WTC11 (cell line): ENCODE measurements around the gene ROCK1. TPM values are rescaled to one million over a fixed set of nuclear protein-coding genes. Genes with fewer than 3 reads are reported as not detected.

Experiments
- ATAC-seq: fragments of 200-7000 bp; cut with Tn5 transposase; 2 replicates; pipeline ENCODE4 v1.10.0; 2021; ENCODE audit warnings: mild to moderate bottlenecking, moderate library complexity
- CTCF ChIA-PET: fragments of 300-600 bp; sonication (Branson Sonifier 250); formaldehyde crosslinking; loops from one replicate; lab custom pipeline; 2021; ENCODE audit warnings: antibody characterized with exemption; lab: Charles Lee
- POLR2A ChIA-PET: fragments of 350-600 bp; sonication (Branson Sonifier 250); formaldehyde crosslinking; loops from one replicate; lab custom pipeline; 2021; ENCODE audit warnings: antibody characterized with exemption; lab: Charles Lee
- DNase-seq: peaks from one replicate; pipeline ENCODE4 v3.0.0; 2021; ENCODE audit warnings: low spot score
- H3K27ac Mint-ChIP-seq: 2 replicates; pipeline ENCODE4 v1.8.0; 2021; ENCODE audit warnings: mixed read lengths
- H3K27me3 Mint-ChIP-seq: 2 replicates; pipeline ENCODE4 v1.8.0; 2021; ENCODE audit warnings: low read depth, mild to moderate bottlenecking, moderate library complexity, mixed read lengths
- H3K36me3 Mint-ChIP-seq: 2 replicates; pipeline ENCODE4 v1.8.0; 2021; ENCODE audit warnings: mixed read lengths
- H3K4me1 Mint-ChIP-seq: 2 replicates; pipeline ENCODE4 v1.8.0; 2022; ENCODE audit warnings: mixed read lengths
- H3K4me3 Mint-ChIP-seq: 2 replicates; pipeline ENCODE4 v1.8.0; 2021; ENCODE audit warnings: mild to moderate bottlenecking, moderate library complexity, mixed read lengths
- H3K9me3 Mint-ChIP-seq: 2 replicates; pipeline ENCODE4 v1.8.0; 2021; ENCODE audit warnings: mixed read lengths
- ATF2 ChIP-seq: sonication (generic); formaldehyde crosslinking; IDR thresholded peaks from 2 replicates; pipeline ENCODE4 v1.8.1; 2022; ENCODE audit warnings: low read depth, missing genetic modification reagents, borderline replicate concordance
- CBFB ChIP-seq: sonication (generic); formaldehyde crosslinking; IDR thresholded peaks from 2 replicates; pipeline ENCODE4 v1.8.1; 2022; ENCODE audit warnings: mild to moderate bottlenecking, low read depth, missing genetic modification reagents
- ERG ChIP-seq: fragments of 250-450 bp; sonication (Bioruptor Pico); IDR thresholded peaks from 2 replicates; pipeline ENCODE4 v1.8.0; 2021; ENCODE audit warnings: mild to moderate bottlenecking
- ETV6 ChIP-seq: sonication (generic); formaldehyde crosslinking; IDR thresholded peaks from 2 replicates; pipeline ENCODE4 v1.8.1; 2022; ENCODE audit warnings: mild to moderate bottlenecking, missing genetic modification reagents
- FOXJ3 ChIP-seq: sonication (generic); formaldehyde crosslinking; IDR thresholded peaks from 2 replicates; pipeline ENCODE4 v1.9.0; 2021; ENCODE audit warnings: missing genetic modification reagents, mild to moderate bottlenecking, borderline replicate concordance
- GTF2I ChIP-seq: fragments of 250-450 bp; sonication (Bioruptor Pico); conservative IDR thresholded peaks from 2 replicates; pipeline ENCODE4 v1.4.0; 2021; ENCODE audit warnings: mild to moderate bottlenecking
- HMGA2 ChIP-seq: fragments of 250-450 bp; sonication (Bioruptor Pico); IDR thresholded peaks from 2 replicates; pipeline ENCODE4 v1.4.0; 2021; ENCODE audit warnings: mild to moderate bottlenecking, moderate library complexity
- JUN ChIP-seq: sonication (generic); formaldehyde crosslinking; IDR thresholded peaks from 2 replicates; pipeline ENCODE4 v1.8.0; 2023; ENCODE audit warnings: mild to moderate bottlenecking, missing genetic modification reagents
- MAX ChIP-seq: sonication (generic); formaldehyde crosslinking; IDR thresholded peaks from 2 replicates; pipeline ENCODE4 v1.8.0; 2022; ENCODE audit warnings: mild to moderate bottlenecking, missing genetic modification reagents
- MXD4 ChIP-seq: fragments of 250-450 bp; sonication (Bioruptor Pico); IDR thresholded peaks from 2 replicates; pipeline ENCODE4 v1.8.0; 2021; ENCODE audit warnings: mild to moderate bottlenecking, moderate library complexity, borderline replicate concordance
- NFYB ChIP-seq: sonication (generic); formaldehyde crosslinking; conservative IDR thresholded peaks from 2 replicates; pipeline ENCODE4 v1.8.0; 2022; ENCODE audit warnings: low read depth, missing genetic modification reagents
- NR1H2 ChIP-seq: sonication (generic); formaldehyde crosslinking; IDR thresholded peaks from 2 replicates; pipeline ENCODE4 v1.9.0; 2021; ENCODE audit warnings: mild to moderate bottlenecking, moderate library complexity, missing genetic modification reagents
- NR3C1 ChIP-seq: sonication (generic); formaldehyde crosslinking; conservative IDR thresholded peaks from 2 replicates; pipeline ENCODE4 v1.8.1; 2023; ENCODE audit warnings: low read depth, mild to moderate bottlenecking, missing genetic modification reagents
- SMAD3 ChIP-seq: sonication (generic); formaldehyde crosslinking; IDR thresholded peaks from 2 replicates; pipeline ENCODE4 v1.8.0; 2022; ENCODE audit warnings: missing genetic modification reagents, mild to moderate bottlenecking, borderline replicate concordance
- TEAD1 ChIP-seq: sonication (generic); formaldehyde crosslinking; IDR thresholded peaks from 2 replicates; pipeline ENCODE4 v1.8.0; 2022; ENCODE audit warnings: mild to moderate bottlenecking, missing genetic modification reagents
- TP53 ChIP-seq: sonication (generic); formaldehyde crosslinking; IDR thresholded peaks from 2 replicates; pipeline ENCODE4 v1.8.1; 2023; ENCODE audit warnings: mild to moderate bottlenecking, missing genetic modification reagents
- ZBTB21 ChIP-seq: sonication (generic); formaldehyde crosslinking; IDR thresholded peaks from 2 replicates; pipeline ENCODE4 v1.8.1; 2023; ENCODE audit warnings: mild to moderate bottlenecking, missing genetic modification reagents, borderline replicate concordance
- ZBTB43 ChIP-seq: sonication (generic); formaldehyde crosslinking; IDR thresholded peaks from 2 replicates; pipeline ENCODE4 v1.8.1; 2023; ENCODE audit warnings: mild to moderate bottlenecking, missing genetic modification reagents
- ZNF219 ChIP-seq: sonication (generic); formaldehyde crosslinking; IDR thresholded peaks from 2 replicates; pipeline ENCODE4 v1.8.0; 2023; ENCODE audit warnings: missing genetic modification reagents, mild to moderate bottlenecking, borderline replicate concordance
- ZNF317 ChIP-seq: sonication (generic); formaldehyde crosslinking; IDR thresholded peaks from 2 replicates; pipeline ENCODE4 v1.8.1; 2023; ENCODE audit warnings: low read depth, mild to moderate bottlenecking, moderate library complexity, missing genetic modification reagents, borderline replicate concordance
- ZSCAN18 ChIP-seq: fragments of 250-450 bp; sonication (Bioruptor Pico); IDR thresholded peaks from 2 replicates; pipeline ENCODE4 v2.1.2; 2022; ENCODE audit warnings: mild to moderate bottlenecking, moderate library complexity
- total RNA-seq: library from RNA; stranded (reverse); gene quantifications from 3 replicates; pipeline ENCODE4 v1.2.3, GENCODE V29; 2021

Gene ROCK1
- total RNA-seq, 1 experiment from 2014 or later = 42.2 TPM

- TF ChIP-seq JUN (no peak), FOXJ3 (CRISPR knock-in tag) (no peak), ATF2 (CRISPR knock-in tag) (no peak), MAX (no peak), NR3C1 (no peak)
- peaks cover 20% of the 10 kb centered on the region for H3K36me3 Mint-ChIP-seq
- H3K27me3 Mint-ChIP-seq = no peaks in the 10 kb centered on the region
- H3K9me3 Mint-ChIP-seq = peaks cover 31% of the 10 kb centered on the region
- DNase-seq (no peak), ATAC-seq (no peak)
- no peak overlapping the region for H3K4me3 Mint-ChIP-seq
- ChIA-PET CTCF (no interaction called here), POLR2A (no interaction called here)
- H3K27ac Mint-ChIP-seq = no peak overlapping the region
- peaks cover 18% of the 10 kb centered on the region for H3K4me1 Mint-ChIP-seq
Observed at GRCh38 chr18:21080576-21080975, 31.0 kb downstream of the ROCK1 start.

- H3K9me3 Mint-ChIP-seq = no peaks in the 10 kb centered on the region
- no peaks in the 10 kb centered on the region for H3K36me3 Mint-ChIP-seq
- CTCF ChIA-PET = interaction anchor here (1.0 kb wide), 1 partner anchor 117 kb away, joined by 3 read pairs; no protein-coding TSS in a partner anchor
- TF ChIP-seq SMAD3 (CRISPR knock-in tag) (no peak), ZNF219 (CRISPR knock-in tag) (no peak)
- TF ChIP-seq, all 79 proteins: peak for 0
- POLR2A ChIA-PET = no interaction called here
- ATAC-seq = peak; percentile 43; the same call in 1 of the 2 replicates
- no peak for DNase-seq
- Mint-ChIP-seq H3K4me3 (no peak overlapping the region), H3K4me1 (peaks cover 21% of the 10 kb centered on the region), H3K27me3 (no peaks in the 10 kb centered on the region), H3K27ac (peak overlapping the region; percentile 7; the same call in 1 of the 2 replicates)
Observed at GRCh38 chr18:21074336-21075323, 37.0 kb downstream of the ROCK1 start.

GRCh38 chr18:21073180-21073579 is 38.4 kb downstream of the ROCK1 start:
- no peaks in the 10 kb centered on the region for H3K9me3 Mint-ChIP-seq
- H3K36me3 Mint-ChIP-seq = 0 out of 2 replicates have a peak, but pooled peaks cover 2% of the 10 kb centered on the region

More at GRCh38 chr18:21073180-21073579, 38.4 kb downstream of the ROCK1 start:
- Mint-ChIP-seq H3K4me3 (no peak overlapping the region), H3K27ac (no peak overlapping the region), H3K27me3 (no peaks in the 10 kb centered on the region), H3K4me1 (peaks cover 12% of the 10 kb centered on the region)
- ChIA-PET POLR2A (no interaction called here), CTCF (interaction anchor here (0.7 kb wide), 1 partner anchor 490 kb away, joined by 6 read pairs; no protein-coding TSS in a partner anchor)
- TF ChIP-seq ZSCAN18 (CRISPR knock-in tag) = no peak
- TF ChIP-seq ZBTB43 = no peak
- no peak for TF ChIP-seq MXD4 (CRISPR knock-in tag)
- no peak for TF ChIP-seq NR3C1
- no peak for TF ChIP-seq NFYB
- no peak for TF ChIP-seq GTF2I (CRISPR knock-in tag)
- no peak for TF ChIP-seq ZNF317
- TF ChIP-seq ERG = no peak
- no peak for TF ChIP-seq TP53
- no peak for TF ChIP-seq ETV6 (CRISPR knock-in tag)
- TF ChIP-seq HMGA2 (CRISPR knock-in tag) = no peak
- no peak for TF ChIP-seq ZBTB21 (CRISPR knock-in tag)
- TF ChIP-seq SMAD3 (CRISPR knock-in tag) = no peak
- no peak for TF ChIP-seq TEAD1 (CRISPR knock-in tag)
- no peak for TF ChIP-seq CBFB (CRISPR knock-in tag)
- no peak for TF ChIP-seq NR1H2
- DNase-seq (no peak), ATAC-seq (no peak)
